GM18499 (cell line): ENCODE results near the gene EEF1A2.

Experiments used
- ATAC-seq: cut with Tn5 transposase; IDR thresholded peaks from one replicate; pipeline ENCODE4 v1.9.1; 2021; ENCODE audit warnings: moderate number of reproducible peaks; ENCODE audit not compliant: insufficient read depth, unreplicated experiment

EEF1A2 gene

GRCh38 chr20:63498960-63499337 lies at the start of gene EEF1A2:
Gene EEF1A2 (minus strand): TSS chr20:63499083. CDS start chr20:63497763, 1,320 bp downstream.
- ATAC-seq: no peak

- no peak for ATAC-seq
Measured at GRCh38 chr20:63548542-63548941, 49.7 kb upstream of the EEF1A2 start.

- no peak for ATAC-seq
Measured at GRCh38 chr20:63547725-63548480, 49.0 kb upstream of the EEF1A2 start, which contains the start of gene SRMS. Gene SRMS (minus strand): TSS chr20:63547749. CDS start chr20:63547463, 286 bp downstream.

GRCh38 chr20:63546956-63547724 lies 48.3 kb upstream of the EEF1A2 start:
- ATAC-seq: no peak

GRCh38 chr20:63546256-63546955 lies 47.5 kb upstream of the EEF1A2 start:
- no peak for ATAC-seq

GRCh38 chr20:63545814-63546213 lies 46.9 kb upstream of the EEF1A2 start:
- no peak for ATAC-seq

GRCh38 chr20:63544958-63545516 lies 46.2 kb upstream of the EEF1A2 start:
- ATAC-seq: no peak

- ATAC-seq: no peak
Measured at GRCh38 chr20:63544241-63544957, 45.5 kb upstream of the EEF1A2 start.

- ATAC-seq: no peak
Measured at GRCh38 chr20:63543733-63544132, 44.9 kb upstream of the EEF1A2 start.

- ATAC-seq: no peak
Measured at GRCh38 chr20:63543131-63543530, 44.2 kb upstream of the EEF1A2 start.

GRCh38 chr20:63542696-63543095 lies 43.8 kb upstream of the EEF1A2 start:
- no peak for ATAC-seq

GRCh38 chr20:63542031-63542559 lies 43.2 kb upstream of the EEF1A2 start:
- ATAC-seq: no peak

- no peak for ATAC-seq
Measured at GRCh38 chr20:63541371-63541770, 42.5 kb upstream of the EEF1A2 start.

GRCh38 chr20:63540417-63541186 lies 41.7 kb upstream of the EEF1A2 start:
- ATAC-seq: no peak

GRCh38 chr20:63539441-63540370 lies 40.8 kb upstream of the EEF1A2 start:
- ATAC-seq: no peak

- ATAC-seq: no peak
Measured at GRCh38 chr20:63539092-63539430, 40.2 kb upstream of the EEF1A2 start.

- ATAC-seq: no peak
Measured at GRCh38 chr20:63538204-63539091, 39.6 kb upstream of the EEF1A2 start.
